Activated T-cell treated with anti-CD3 and anti-CD28 coated beads, Interleukin-2, amount 50 U/mL, for 24 hours (primary cell): ENCODE measurements around the gene NIPA2.

Source experiments
- DNase-seq: peaks from one replicate; pipeline ENCODE4 v3.0.0-alpha.2; 2020
- H3K27ac Mint-ChIP-seq: 2 replicates; pipeline ENCODE4 v1.8.0; 2020; ENCODE audit warnings: mild to moderate bottlenecking, mixed read lengths
- H3K27me3 Mint-ChIP-seq: 2 replicates; pipeline ENCODE4 v1.8.0; 2020; ENCODE audit warnings: mixed read lengths
- H3K36me3 Mint-ChIP-seq: 2 replicates; pipeline ENCODE4 v1.8.0; 2020; ENCODE audit warnings: low read depth, mixed read lengths
- H3K4me1 Mint-ChIP-seq: 2 replicates; pipeline ENCODE4 v1.8.0; 2020; ENCODE audit warnings: low read depth, mixed read lengths
- H3K4me3 Mint-ChIP-seq: 2 replicates; pipeline ENCODE4 v1.8.0; 2020; ENCODE audit warnings: mild to moderate bottlenecking, moderate library complexity, mixed read lengths
- H3K9me3 Mint-ChIP-seq: 2 replicates; pipeline ENCODE4 v1.8.0; 2020; ENCODE audit warnings: mixed read lengths

Gene NIPA2

GRCh38 chr15:22891426-22892210, 53.2 kb downstream of the NIPA2 start:
- H3K27ac Mint-ChIP-seq, result no peak overlapping the region
- no peak overlapping the region for H3K4me3 Mint-ChIP-seq
- H3K27me3 Mint-ChIP-seq, result no peaks in the 10 kb centered on the region
- DNase-seq, result no peak
- H3K36me3 Mint-ChIP-seq, result no peaks in the 10 kb centered on the region
- peaks cover 5% of the 10 kb centered on the region for H3K4me1 Mint-ChIP-seq
- no peaks in the 10 kb centered on the region for H3K9me3 Mint-ChIP-seq

- no peak for DNase-seq
- Mint-ChIP-seq H3K9me3 (no peaks in the 10 kb centered on the region), H3K36me3 (no peaks in the 10 kb centered on the region), H3K27me3 (no peaks in the 10 kb centered on the region), H3K27ac (no peak overlapping the region), H3K4me3 (no peak overlapping the region), H3K4me1 (peaks cover 5% of the 10 kb centered on the region)
Measured at GRCh38 chr15:22892333-22892732, 53.9 kb downstream of the NIPA2 start.

- Mint-ChIP-seq H3K4me1 (peaks cover 5% of the 10 kb centered on the region), H3K27me3 (no peaks in the 10 kb centered on the region), H3K9me3 (no peaks in the 10 kb centered on the region), H3K4me3 (no peak overlapping the region), H3K27ac (no peak overlapping the region), H3K36me3 (no peaks in the 10 kb centered on the region)
- no peak for DNase-seq
Measured at GRCh38 chr15:22893081-22893480, 54.6 kb downstream of the NIPA2 start.

GRCh38 chr15:22893881-22894280, 55.4 kb downstream of the NIPA2 start:
- H3K4me1 Mint-ChIP-seq, result peaks cover 6% of the 10 kb centered on the region
- no peaks in the 10 kb centered on the region for H3K27me3 Mint-ChIP-seq
- H3K4me3 Mint-ChIP-seq, result no peak overlapping the region
- H3K9me3 Mint-ChIP-seq, result no peaks in the 10 kb centered on the region
- H3K27ac Mint-ChIP-seq, result no peak overlapping the region
- no peak for DNase-seq
- no peaks in the 10 kb centered on the region for H3K36me3 Mint-ChIP-seq

GRCh38 chr15:22895465-22896190, 57.2 kb downstream of the NIPA2 start:
- H3K9me3 Mint-ChIP-seq, result no peaks in the 10 kb centered on the region
- no peak overlapping the region for H3K27ac Mint-ChIP-seq
- H3K4me3 Mint-ChIP-seq, result no peak overlapping the region

GRCh38 chr15:22902046-22902445, 63.6 kb downstream of the NIPA2 start:
- peaks cover 3% of the 10 kb centered on the region for H3K36me3 Mint-ChIP-seq
- no peak overlapping the region for H3K4me3 Mint-ChIP-seq
- H3K9me3 Mint-ChIP-seq, result no peaks in the 10 kb centered on the region
- H3K4me1 Mint-ChIP-seq, result peaks cover 4% of the 10 kb centered on the region
- DNase-seq, result no peak
- no peak overlapping the region for H3K27ac Mint-ChIP-seq
- H3K27me3 Mint-ChIP-seq, result no peaks in the 10 kb centered on the region

More at GRCh38 chr15:22895465-22896190, 57.2 kb downstream of the NIPA2 start:
- DNase-seq, result no peak
- H3K36me3 Mint-ChIP-seq, result peaks cover 3% of the 10 kb centered on the region
- H3K27me3 Mint-ChIP-seq, result no peaks in the 10 kb centered on the region
- H3K4me1 Mint-ChIP-seq, result peaks cover 10% of the 10 kb centered on the region

- Mint-ChIP-seq H3K27me3 (no peaks in the 10 kb centered on the region), H3K4me1 (peaks cover 4% of the 10 kb centered on the region), H3K4me3 (no peak overlapping the region), H3K36me3 (peaks cover 3% of the 10 kb centered on the region), H3K9me3 (no peaks in the 10 kb centered on the region), H3K27ac (no peak overlapping the region)
- DNase-seq, result no peak
Measured at GRCh38 chr15:22902578-22902977, 64.1 kb downstream of the NIPA2 start.

- Mint-ChIP-seq H3K4me1 (peaks cover 4% of the 10 kb centered on the region), H3K27ac (no peak overlapping the region), H3K36me3 (peaks cover 6% of the 10 kb centered on the region), H3K4me3 (no peak overlapping the region), H3K27me3 (no peaks in the 10 kb centered on the region), H3K9me3 (no peaks in the 10 kb centered on the region)
- no peak for DNase-seq
Measured at GRCh38 chr15:22902981-22903380, 64.5 kb downstream of the NIPA2 start.

GRCh38 chr15:22903427-22903826, 65.0 kb downstream of the NIPA2 start:
- H3K4me1 Mint-ChIP-seq, result peaks cover 4% of the 10 kb centered on the region
- no peak overlapping the region for H3K27ac Mint-ChIP-seq
- H3K36me3 Mint-ChIP-seq, result peaks cover 9% of the 10 kb centered on the region
- no peaks in the 10 kb centered on the region for H3K27me3 Mint-ChIP-seq
- H3K4me3 Mint-ChIP-seq, result no peak overlapping the region
- no peaks in the 10 kb centered on the region for H3K9me3 Mint-ChIP-seq
- no peak for DNase-seq

GRCh38 chr15:22903961-22904534, 65.6 kb downstream of the NIPA2 start:
- Mint-ChIP-seq H3K27me3 (no peaks in the 10 kb centered on the region), H3K27ac (no peak overlapping the region), H3K4me3 (no peak overlapping the region), H3K4me1 (peaks cover 2% of the 10 kb centered on the region), H3K36me3 (peaks cover 13% of the 10 kb centered on the region), H3K9me3 (no peaks in the 10 kb centered on the region)
- DNase-seq, result no peak

GRCh38 chr15:22904736-22905135, 66.3 kb downstream of the NIPA2 start:
- Mint-ChIP-seq H3K27ac (no peak overlapping the region), H3K27me3 (no peaks in the 10 kb centered on the region), H3K9me3 (no peaks in the 10 kb centered on the region), H3K4me1 (no peaks in the 10 kb centered on the region), H3K4me3 (no peak overlapping the region), H3K36me3 (peaks cover 18% of the 10 kb centered on the region)
- no peak for DNase-seq

- Mint-ChIP-seq H3K4me1 (no peaks in the 10 kb centered on the region), H3K36me3 (peaks cover 20% of the 10 kb centered on the region), H3K9me3 (no peaks in the 10 kb centered on the region), H3K27me3 (no peaks in the 10 kb centered on the region), H3K4me3 (no peak overlapping the region), H3K27ac (no peak overlapping the region)
- no peak for DNase-seq
Measured at GRCh38 chr15:22907161-22907950, 68.9 kb downstream of the NIPA2 start.

- no peak overlapping the region for H3K4me3 Mint-ChIP-seq
- peaks cover 26% of the 10 kb centered on the region for H3K36me3 Mint-ChIP-seq
- no peak overlapping the region for H3K27ac Mint-ChIP-seq
- no peaks in the 10 kb centered on the region for H3K27me3 Mint-ChIP-seq
- H3K4me1 Mint-ChIP-seq, result no peaks in the 10 kb centered on the region
- no peak for DNase-seq
- no peaks in the 10 kb centered on the region for H3K9me3 Mint-ChIP-seq
Measured at GRCh38 chr15:22908830-22909229, 70.4 kb downstream of the NIPA2 start.

- peaks cover 32% of the 10 kb centered on the region for H3K36me3 Mint-ChIP-seq
- no peak overlapping the region for H3K27ac Mint-ChIP-seq
- no peaks in the 10 kb centered on the region for H3K9me3 Mint-ChIP-seq
Measured at GRCh38 chr15:22911306-22911705, 72.8 kb downstream of the NIPA2 start.

More at GRCh38 chr15:22911306-22911705, 72.8 kb downstream of the NIPA2 start:
- Mint-ChIP-seq H3K27me3 (no peaks in the 10 kb centered on the region), H3K4me3 (no peak overlapping the region), H3K4me1 (no peaks in the 10 kb centered on the region)
- no peak for DNase-seq
